Endothelial cell of umbilical vein (primary cell): ENCODE data around the gene TEDC2. TPM values are rescaled to one million over a fixed set of nuclear protein-coding genes. Genes with fewer than 3 reads are reported as not detected.

ENCODE experiments used
- BruUV-seq: library from RNA; stranded (reverse); fragments of 400-500 nt; replicated peaks from 2 replicates; lab custom pipeline; 2021; lab: Mats Ljungman, UMichigan
- CTCF ChIA-PET: fragments of 300-600, 350-600 bp; sonication (Branson Sonifier 250); formaldehyde crosslinking; loops from one replicate; lab custom pipeline; 2021; ENCODE audit warnings: antibody characterized with exemption, inconsistent platforms; lab: Charles Lee
- POLR2A ChIA-PET: fragments of 300-600, 350-600 bp; sonication (Branson Sonifier 250); formaldehyde crosslinking; loops from one replicate; lab custom pipeline; 2021; ENCODE audit warnings: antibody characterized with exemption, inconsistent platforms; lab: Charles Lee
- DNase-seq: peaks from one replicate; pipeline ENCODE4 v3.0.0-alpha.2; 2011; ENCODE audit warnings: low read depth, low spot score
- FAIRE-seq: peaks from 2 replicates; lab custom pipeline; 2011; peaks lifted over from hg19 to GRCh38; lab: Jason Lieb, UNC
- H2AFZ ChIP-seq: 2 replicates; pipeline ENCODE4 v1.6.0; 2012; ENCODE audit warnings: low read depth, low read length, control low read depth, inconsistent platforms
- H3K27ac ChIP-seq: 2 replicates; pipeline ENCODE4 v1.5.1; 2011; ENCODE audit warnings: low read depth, mild to moderate bottlenecking, control low read depth, low read length, moderate library complexity; ENCODE audit not compliant: insufficient read depth
- H3K27me3 ChIP-seq, 2 experiments: 2 replicates each; pipeline versions ENCODE4 v1.6.0 to v1.6.1; 2011; ENCODE audit warnings: low read length in 2 of 2, mixed read lengths in 1 of 2; ENCODE audit not compliant: control insufficient read depth in 2 of 2, insufficient read depth in 2 of 2
- H3K36me3 ChIP-seq, 2 experiments: 2 replicates in 1 of 2; 3 replicates in 1 of 2; pipeline ENCODE4 v1.5.1; 2011; ENCODE audit warnings: low read length in 2 of 2, mild to moderate bottlenecking in 1 of 2, moderate library complexity in 1 of 2; ENCODE audit not compliant: control insufficient read depth in 2 of 2, insufficient read depth in 2 of 2; ENCODE audit errors: extremely low read depth in 1 of 2
- H3K4me1 ChIP-seq: 3 replicates; pipeline ENCODE4 v1.5.1; 2011; ENCODE audit warnings: mild to moderate bottlenecking, low read length; ENCODE audit not compliant: control insufficient read depth, insufficient read depth; ENCODE audit errors: extremely low read depth
- H3K4me2 ChIP-seq: 2 replicates; pipeline ENCODE4 v1.6.1; 2011; ENCODE audit warnings: low read length, control low read depth, mixed read lengths; ENCODE audit not compliant: insufficient read depth
- H3K4me3 ChIP-seq, 3 experiments: fragments of 200-600 bp in 1 of 3; sonication (generic), shearing (Covaris generic) in 1 of 3; replicated peaks in 1 of 3; 2 replicates each; pipeline ENCODE4 v1.5.1; 2011 to 2016; ENCODE audit warnings: control low read depth in 3 of 3, low read length in 3 of 3, mild to moderate bottlenecking in 2 of 3, inconsistent platforms in 1 of 3, low read depth in 1 of 3, moderate library complexity in 1 of 3; ENCODE audit not compliant: insufficient read depth in 1 of 3
- H3K79me2 ChIP-seq: 2 replicates; pipeline ENCODE4 v1.6.0; 2012; ENCODE audit warnings: low read length, inconsistent platforms; ENCODE audit not compliant: control insufficient read depth, insufficient read depth
- H3K9ac ChIP-seq: replicated peaks from 2 replicates; pipeline ENCODE3; 2011; ENCODE audit warnings: low read length, control low read depth; ENCODE audit not compliant: insufficient read depth; ENCODE audit errors: extremely low read depth
- H3K9me1 ChIP-seq: replicated peaks from 3 replicates; pipeline ENCODE4 v1.6.0; 2011; ENCODE audit warnings: mild to moderate bottlenecking, low read length; ENCODE audit not compliant: control insufficient read depth, insufficient read depth; ENCODE audit errors: extremely low read depth
- H3K9me3 ChIP-seq: replicated peaks from 2 replicates; pipeline ENCODE4 v1.5.1; 2012; ENCODE audit warnings: low read length, inconsistent platforms; ENCODE audit not compliant: control insufficient read depth, insufficient read depth
- H4K20me1 ChIP-seq: replicated peaks from 2 replicates; pipeline ENCODE3; 2011; ENCODE audit warnings: mild to moderate bottlenecking, low read length; ENCODE audit not compliant: control insufficient read depth, insufficient read depth; ENCODE audit errors: extremely low read depth
- EZH2 ChIP-seq: IDR thresholded peaks from 2 replicates; pipeline ENCODE4 v1.6.1; 2012; ENCODE audit warnings: borderline replicate concordance, low read depth, mild to moderate bottlenecking, moderate library complexity, low read length, inconsistent platforms; ENCODE audit not compliant: severe bottlenecking
- POLR2A ChIP-seq: IDR thresholded peaks from 2 replicates; pipeline ENCODE4 v1.6.1; 2012; ENCODE audit warnings: low read depth, mild to moderate bottlenecking, control low read depth, low read length
- POLR2AphosphoS5 ChIP-seq: IDR thresholded peaks from 2 replicates; pipeline ENCODE4 v1.6.1; 2012; ENCODE audit warnings: low read depth, mild to moderate bottlenecking, control low read depth, low read length, moderate library complexity; ENCODE audit not compliant: insufficient read depth
- dilution Hi-C: fragments of 300-500 bp; cut with MboI; formaldehyde crosslinking; loops from one replicate; pipeline ENCODE4 v1.15.0; 2019; ENCODE audit warnings: low sequenced_read_pairs; ENCODE audit not compliant: extremely low pct_ligation_motif_present
- intact Hi-C: fragments of 100-400 bp; cut with micrococcal nuclease; formaldehyde crosslinking; loops from one replicate; pipeline ENCODE4 v1.10.0; 2022
- polyA plus RNA-seq, 4 experiments: library from polyadenylated mRNA; depleted of rRNA in 3 of 4; stranded (reverse) in 3 of 4; unstranded in 1 of 4; fragments of >200 nt; gene quantifications; 2 replicates each; pipeline versions ENCODE4 v1.2.1 to v1.2.3, GENCODE V29; 2011 to 2012; ENCODE audit warnings: missing spikeins in 1 of 4
- total RNA-seq: library from RNA; stranded (reverse); gene quantifications from 2 replicates; pipeline ENCODE4 v1.2.3, GENCODE V29; 2021
- TF ChIP-seq, protein P1 (sequence below), 2 donors: IDR thresholded peaks; 1 replicate in 1 of 2; 2 replicates in 1 of 2; pipeline ENCODE4 v1.5.1; 2011; ENCODE audit warnings: low read length in 2 of 2, mild to moderate bottlenecking in 2 of 2, moderate library complexity in 2 of 2, control low read depth in 1 of 2, inconsistent platforms in 1 of 2, low read depth in 1 of 2; ENCODE audit not compliant: insufficient read depth in 1 of 2; ENCODE audit errors: extremely low read depth in 1 of 2

TEDC2 gene
- total and polyA plus RNA-seq, 2 donors (not counting 3 experiments of a cell fraction or from before 2014, with no cell fraction given) = 7.6 to 12.7 TPM

DNA sequence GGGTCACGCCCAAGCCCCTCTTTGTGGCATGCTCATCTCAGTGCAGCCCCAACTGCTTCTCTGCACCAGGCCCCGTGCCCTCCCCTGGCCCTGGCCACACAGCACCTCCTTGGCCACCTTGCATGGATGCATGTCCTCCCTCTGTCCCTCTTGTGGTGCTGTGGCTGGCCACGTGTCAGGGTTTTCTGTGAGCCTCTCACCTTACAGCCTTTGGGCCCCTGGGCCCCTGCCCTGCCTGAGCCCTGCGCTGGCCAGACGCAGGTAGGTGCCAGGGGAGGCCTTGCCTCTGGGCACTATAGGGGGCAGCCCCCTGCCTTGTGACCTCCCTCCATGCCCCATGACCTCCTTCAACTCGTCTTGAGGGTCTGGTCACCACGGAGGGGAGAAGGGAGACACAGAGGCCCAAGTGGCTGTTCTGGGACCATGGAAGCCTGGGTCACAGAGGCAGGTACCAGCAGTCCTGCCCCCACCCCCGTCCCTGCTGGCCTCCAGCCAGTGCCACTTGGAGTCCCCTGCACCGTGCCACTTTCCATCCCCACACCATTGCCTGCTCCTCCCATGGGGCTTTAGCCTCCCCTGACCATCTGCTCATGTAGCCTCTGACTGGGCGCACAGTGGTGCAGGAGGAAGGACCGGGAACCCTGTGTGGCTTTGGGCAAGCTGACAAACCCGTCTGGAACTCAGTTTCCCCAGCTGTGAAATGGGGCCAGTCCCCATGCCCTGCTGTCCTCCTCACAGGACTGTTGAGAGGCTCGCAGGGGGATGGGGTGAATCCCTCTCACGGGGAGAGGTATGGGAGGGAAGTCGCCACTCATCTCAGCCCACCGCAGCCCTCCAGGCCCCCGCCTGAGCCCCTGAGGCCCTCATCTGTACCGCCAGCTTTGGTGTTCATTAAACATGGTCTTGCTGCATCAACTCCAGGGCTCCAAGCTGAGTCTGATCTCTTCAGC, 42.3 kb downstream of the TEDC2 start:
- no peaks in the 10 kb centered on the region for H3K9me3 ChIP-seq
- no peak overlapping the region for H3K4me2 ChIP-seq
- no peaks in the 10 kb centered on the region for H3K9me1 ChIP-seq

More for the DNA sequence above, 42.3 kb downstream of the TEDC2 start:
- BruUV-seq = no TSS peak
- no peak for DNase-seq
- no peaks in the 10 kb centered on the region for H3K4me1 ChIP-seq
- H3K27ac ChIP-seq = no peak overlapping the region
- TF ChIP-seq EZH2 (no peak), POLR2A (no peak), POLR2AphosphoS5 (no peak)
- TF ChIP-seq, protein P1, sequence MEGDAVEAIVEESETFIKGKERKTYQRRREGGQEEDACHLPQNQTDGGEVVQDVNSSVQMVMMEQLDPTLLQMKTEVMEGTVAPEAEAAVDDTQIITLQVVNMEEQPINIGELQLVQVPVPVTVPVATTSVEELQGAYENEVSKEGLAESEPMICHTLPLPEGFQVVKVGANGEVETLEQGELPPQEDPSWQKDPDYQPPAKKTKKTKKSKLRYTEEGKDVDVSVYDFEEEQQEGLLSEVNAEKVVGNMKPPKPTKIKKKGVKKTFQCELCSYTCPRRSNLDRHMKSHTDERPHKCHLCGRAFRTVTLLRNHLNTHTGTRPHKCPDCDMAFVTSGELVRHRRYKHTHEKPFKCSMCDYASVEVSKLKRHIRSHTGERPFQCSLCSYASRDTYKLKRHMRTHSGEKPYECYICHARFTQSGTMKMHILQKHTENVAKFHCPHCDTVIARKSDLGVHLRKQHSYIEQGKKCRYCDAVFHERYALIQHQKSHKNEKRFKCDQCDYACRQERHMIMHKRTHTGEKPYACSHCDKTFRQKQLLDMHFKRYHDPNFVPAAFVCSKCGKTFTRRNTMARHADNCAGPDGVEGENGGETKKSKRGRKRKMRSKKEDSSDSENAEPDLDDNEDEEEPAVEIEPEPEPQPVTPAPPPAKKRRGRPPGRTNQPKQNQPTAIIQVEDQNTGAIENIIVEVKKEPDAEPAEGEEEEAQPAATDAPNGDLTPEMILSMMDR (IDR thresholded peaks at IDR 0.05; ENCODE audit: extremely low read depth in 1 of 2, insufficient read depth in 1 of 2, low read depth in 1 of 2, low read length in 2 of 2) = no peak
- intact Hi-C loops (loop anchor here (1.0 to 2.0 kb wide), 5 partner anchors 27 to 233 kb away; partner anchors contain the start of genes ABCA3, CCNF, RNPS1 and TBC1D24), dilution Hi-C loops (no loop called here)
- POLR2A ChIA-PET = no interaction called here
- no peak overlapping the region for H2AFZ ChIP-seq
- no peaks in the 10 kb centered on the region for H3K27me3 ChIP-seq
- no peak overlapping the region for H3K4me3 ChIP-seq
- H3K9ac ChIP-seq = no peak overlapping the region
- H4K20me1 ChIP-seq = no peaks in the 10 kb centered on the region
- peaks cover 0 to 7% of the 10 kb centered on the region in 2 experiments for H3K36me3 ChIP-seq
- H3K79me2 ChIP-seq = no peaks in the 10 kb centered on the region
- FAIRE-seq = no peak
- CTCF ChIA-PET = interaction anchor here (0.7 to 2.7 kb wide), 24 partner anchors 8 to 307 kb away, joined by 3 to 25 read pairs (median 7); partner anchors contain the start of genes ABCA3, CCNF, ECI1 and NTN3
